IMR-90 (cell line): Measurements from ENCODE around the gene CYB5RL. TPM values are rescaled to one million over a fixed set of nuclear protein-coding genes. Genes with fewer than 3 reads are reported as not detected.

Source experiments
- ATAC-seq: fragments of 200-7000 bp; cut with Tn5 transposase; 2 replicates; pipeline ENCODE4 v1.9.1; 2020; ENCODE audit warnings: low read depth, mild to moderate bottlenecking, moderate library complexity
- BruUV-seq: library from RNA; stranded (reverse); fragments of 400-500 nt; replicated peaks from 2 replicates; lab custom pipeline; 2021; lab: Mats Ljungman, UMichigan
- CTCF ChIA-PET: fragments of 300-600 bp; formaldehyde crosslinking; extraction: SDS; loops from one replicate; lab custom pipeline; 2021; ENCODE audit warnings: antibody characterized with exemption; lab: Yijun Ruan, JAX
- POLR2A ChIA-PET: fragments of 300-600 bp; sonication (Branson Sonifier 250); formaldehyde crosslinking; loops from one replicate; lab custom pipeline; 2022; ENCODE audit warnings: antibody characterized with exemption; ENCODE audit not compliant: unreplicated experiment; lab: Charles Lee
- DNase-seq: peaks from one replicate; pipeline ENCODE4 v3.0.0; 2013
- H2AFZ ChIP-seq: replicated peaks from 2 replicates; pipeline ENCODE3; 2013; ENCODE audit warnings: low read length, mild to moderate bottlenecking; ENCODE audit not compliant: poor library complexity
- H2AK5ac ChIP-seq: 2 replicates; pipeline ENCODE4 v1.6.1; 2013; ENCODE audit warnings: low read depth, low read length, inconsistent platforms
- H2AK9ac ChIP-seq: replicated peaks from 2 replicates; pipeline ENCODE3; 2013; ENCODE audit warnings: mild to moderate bottlenecking, low read depth, low read length, moderate library complexity; ENCODE audit not compliant: poor library complexity
- H2BK120ac ChIP-seq: 2 replicates; pipeline ENCODE4 v1.6.1; 2013; ENCODE audit warnings: low read depth, low read length, inconsistent platforms
- H2BK15ac ChIP-seq: 3 replicates; pipeline ENCODE4 v1.6.1; 2013; ENCODE audit warnings: low read depth, low read length, inconsistent platforms
- H2BK20ac ChIP-seq: 2 replicates; pipeline ENCODE4 v1.6.1; 2013; ENCODE audit warnings: low read depth, mild to moderate bottlenecking, inconsistent platforms, low read length, moderate library complexity
- H2BK5ac ChIP-seq: 2 replicates; pipeline ENCODE4 v1.6.1; 2013; ENCODE audit warnings: mild to moderate bottlenecking, low read depth, low read length, inconsistent platforms; ENCODE audit not compliant: poor library complexity, severe bottlenecking
- H3K14ac ChIP-seq: replicated peaks from 2 replicates; pipeline ENCODE4 v1.6.1; 2013; ENCODE audit warnings: low read depth, low read length, inconsistent platforms
- H3K18ac ChIP-seq: 2 replicates; pipeline ENCODE4 v1.6.1; 2013; ENCODE audit warnings: low read depth, low read length, control low read depth
- H3K23ac ChIP-seq: 2 replicates; pipeline ENCODE4 v1.6.1; 2013; ENCODE audit warnings: low read depth, low read length, inconsistent platforms
- H3K27ac ChIP-seq: 2 replicates; pipeline ENCODE4 v1.5.1; 2013; ENCODE audit warnings: mild to moderate bottlenecking, control low read depth, low read length; ENCODE audit not compliant: insufficient read depth
- H3K27me3 ChIP-seq: 2 replicates; pipeline ENCODE4 v1.6.1; 2013; ENCODE audit warnings: low read length; ENCODE audit not compliant: control insufficient read depth, insufficient read depth
- H3K36me3 ChIP-seq: 2 replicates; pipeline ENCODE4 v1.6.1; 2013; ENCODE audit warnings: low read length, mixed read lengths; ENCODE audit not compliant: control insufficient read depth, insufficient read depth
- H3K4ac ChIP-seq: 2 replicates; pipeline ENCODE4 v1.6.1; 2013; ENCODE audit warnings: low read depth, low read length, inconsistent platforms
- H3K4me1 ChIP-seq: 2 replicates; pipeline ENCODE4 v1.6.1; 2013; ENCODE audit warnings: low read length, mixed read lengths; ENCODE audit not compliant: control insufficient read depth, insufficient read depth
- H3K4me2 ChIP-seq: 2 replicates; pipeline ENCODE4 v1.6.1; 2013; ENCODE audit warnings: low read depth, mild to moderate bottlenecking, control low read depth, low read length, moderate library complexity
- H3K4me3 ChIP-seq: 2 replicates; pipeline ENCODE4 v1.5.1; 2013; ENCODE audit warnings: low read depth, mild to moderate bottlenecking, control low read depth, low read length, moderate library complexity; ENCODE audit not compliant: insufficient read depth
- H3K56ac ChIP-seq: 2 replicates; pipeline ENCODE4 v1.6.1; 2013; ENCODE audit warnings: low read length, inconsistent platforms; ENCODE audit not compliant: insufficient read depth; ENCODE audit errors: extremely low read depth
- H3K79me1 ChIP-seq, 2 experiments: 2 replicates each; pipeline ENCODE4 v1.6.1; 2013; ENCODE audit warnings: low read length in 2 of 2, inconsistent platforms in 1 of 2, low read depth in 1 of 2
- H3K9ac ChIP-seq: 2 replicates; pipeline ENCODE4 v1.6.1; 2013; ENCODE audit warnings: low read depth, low read length, control low read depth
- H3K9me1 ChIP-seq: 2 replicates; pipeline ENCODE4 v1.6.1; 2013; ENCODE audit warnings: low read length, inconsistent platforms; ENCODE audit not compliant: insufficient read depth
- H3K9me3 ChIP-seq: 2 replicates; pipeline ENCODE4 v1.6.1; 2013; ENCODE audit warnings: low read length; ENCODE audit not compliant: control insufficient read depth, insufficient read depth
- H4K20me1 ChIP-seq: 2 replicates; pipeline ENCODE4 v1.6.1; 2013; ENCODE audit warnings: low read length, inconsistent platforms; ENCODE audit not compliant: insufficient read depth
- H4K5ac ChIP-seq: 2 replicates; pipeline ENCODE4 v1.6.1; 2013; ENCODE audit warnings: mild to moderate bottlenecking, low read depth, low read length, control low read depth
- H4K8ac ChIP-seq, 2 experiments: 2 replicates each; pipeline ENCODE4 v1.6.1; 2013; ENCODE audit warnings: low read depth in 2 of 2, low read length in 2 of 2, control low read depth in 1 of 2, inconsistent platforms in 1 of 2
- H4K91ac ChIP-seq: 2 replicates; pipeline ENCODE4 v1.6.1; 2013; ENCODE audit warnings: low read depth, low read length, inconsistent platforms; ENCODE audit not compliant: insufficient read depth
- BHLHE40 ChIP-seq: fragments of 150-350 bp; IDR thresholded peaks from 2 replicates; pipeline ENCODE4 v1.6.1; 2016; ENCODE audit warnings: mild to moderate bottlenecking, low read depth, low read length
- CEBPB ChIP-seq: IDR thresholded peaks from 2 replicates; pipeline ENCODE4 v1.6.1; 2012; ENCODE audit warnings: low read depth, low read length, improper control_type of control experiment
- POLR2A ChIP-seq: IDR thresholded peaks from 2 replicates; pipeline ENCODE4 v1.6.1; 2012; ENCODE audit warnings: mild to moderate bottlenecking, low read depth, low read length
- WGBS, 2 experiments: methylation state at CpG; one replicate each; pipeline versions ENCODE4 v1.1.5 to v1.1.7; 2013; ENCODE audit warnings: missing lambda C conversion rate in 2 of 2; ENCODE audit not compliant: insufficient read length in 1 of 2; ENCODE audit errors: extremely low coverage in 2 of 2; 5-methylcytosine and 5-hydroxymethylcytosine counted together
- dilution Hi-C: fragments of 300-500 bp; cut with HindIII; formaldehyde crosslinking; loops from one replicate; pipeline ENCODE4 v1.14.3; 2018; ENCODE audit warnings: low sequenced_read_pairs; ENCODE audit not compliant: unreplicated experiment
- in situ Hi-C: fragments of 300-500 bp; cut with MboI; formaldehyde crosslinking; loops from 3 replicates; pipeline ENCODE4 v1.14.3; 2019; ENCODE audit warnings: low sequenced_read_pairs, inconsistent platforms, mixed read lengths
- intact Hi-C: fragments of 100-400 bp; cut with micrococcal nuclease; formaldehyde crosslinking; loops from 2 replicates; pipeline ENCODE4 v1.10.0; 2022
- polyA plus RNA-seq, 3 experiments: library from polyadenylated mRNA; depleted of rRNA; stranded (reverse); fragments of >200 nt; gene quantifications; 2 replicates each; pipeline ENCODE4 v1.2.3, GENCODE V29; 2012; ENCODE audit warnings: low replicate concordance in 1 of 3
- total RNA-seq: library from RNA; depleted of rRNA; stranded (reverse); fragments of >200 nt; gene quantifications from 2 replicates; pipeline ENCODE4 v1.2.3, GENCODE V29; 2012

The CYB5RL gene
- total and polyA plus RNA-seq, 2 of the 4 experiments (the other 2 are of a cell fraction): 3.8 to 4.3 TPM

GRCh38 chr1:54169068-54169467 lies 30.8 kb downstream of the CYB5RL start:
- Histone ChIP-seq H3K79me1 (no peaks in the 10 kb centered on the region), H3K18ac (no peak overlapping the region), H2AFZ (no peak overlapping the region), H4K91ac (no peak overlapping the region), H3K36me3 (no peaks in the 10 kb centered on the region), H4K20me1 (no peaks in the 10 kb centered on the region), H2AK9ac (no peak overlapping the region), H3K27me3 (no peaks in the 10 kb centered on the region), H3K9ac (no peak overlapping the region), H4K8ac (no peak overlapping the region), H2BK20ac (no peak overlapping the region), H3K4me2 (no peak overlapping the region), H3K9me3 (no peaks in the 10 kb centered on the region), H3K56ac (no peak overlapping the region), H2BK15ac (no peak overlapping the region), H3K4me1 (peaks cover 4% of the 10 kb centered on the region), H3K4me3 (no peak overlapping the region), H2BK120ac (no peak overlapping the region), H2AK5ac (no peak overlapping the region), H2BK5ac (no peak overlapping the region), H3K23ac (no peak overlapping the region), H3K27ac (no peak overlapping the region), H3K14ac (no peak overlapping the region), H3K9me1 (peaks cover 3% of the 10 kb centered on the region; the same call in 1 of the 2 replicates), H3K4ac (no peak overlapping the region), H4K5ac (no peak overlapping the region)
- ATAC-seq (no peak), DNase-seq (no peak)
- WGBS, 2 experiments: 0% methylated on average over 1 of the region's 3 CpGs; no CpG with 5 or more reads in 1 of the 2 experiments
- dilution Hi-C loops (no loop called here), intact Hi-C loops (no loop called here), in situ Hi-C loops (no loop called here)
- TF ChIP-seq CEBPB: no peak
- TF ChIP-seq POLR2A: no peak
- no peak for TF ChIP-seq BHLHE40
- no TSS peak for BruUV-seq
- CTCF ChIA-PET: no interaction called here
- POLR2A ChIA-PET: no interaction called here
